Heart left ventricle (tissue), 13 donors: ENCODE data around the gene PRDX4.

Experiments
- POLR2A ChIP-seq, 2 donors: fragments of 450-650 bp; IDR thresholded peaks; one replicate each; pipeline ENCODE4 v1.6.1; 2017; ENCODE audit warnings: antibody characterized with exemption in 2 of 2, mild to moderate bottlenecking in 2 of 2, moderate library complexity in 2 of 2
- TF ChIP-seq, protein P1 (sequence below), 12 donors: fragments of 200-600 bp; sonication (generic) in 4 of 12; IDR thresholded peaks; one replicate each; pipeline versions ENCODE4 v1.5.0 to v1.8.0; 2018 to 2022; ENCODE audit warnings: antibody characterized with exemption in 12 of 12, mild to moderate bottlenecking in 5 of 12
- donor health status: ischemic (EF 13 %, LVEDD 7.1; RV severe dilation, severe dysfunction).
- donor health status: DM: no; HTN: yes; CAD: no.
- donor health status: DM: no; HTN: no; CAD: no.
- donor health status: ischemic (EF 25% LVEDD 6.9; RV normal size, moderate dysfunction).
- donor health status: ischemic (EF 25% LVEDD 5.7; RV mildly dilated, moderate dysfunction).
- donor health status: ischemic (EF 35%, LVEDD 5.7; RV mildly dilated, moderate dysfunction).
- donor health status: nonischemic (EF 11% LVEDD 7.7; RV severe dilation, severe dysfunction).
- donor health status: DM: yes; HTN: yes; CAD: no.
- donor health status: PGD.
- donor health status: ischemic (EF 29% LVEDD 5.4; RV normal size, mild dysfunction).
- donor health status: nonischemic (EF 23%, LVEDD 6.1; RV moderate dilation, normal function).

DNA sequence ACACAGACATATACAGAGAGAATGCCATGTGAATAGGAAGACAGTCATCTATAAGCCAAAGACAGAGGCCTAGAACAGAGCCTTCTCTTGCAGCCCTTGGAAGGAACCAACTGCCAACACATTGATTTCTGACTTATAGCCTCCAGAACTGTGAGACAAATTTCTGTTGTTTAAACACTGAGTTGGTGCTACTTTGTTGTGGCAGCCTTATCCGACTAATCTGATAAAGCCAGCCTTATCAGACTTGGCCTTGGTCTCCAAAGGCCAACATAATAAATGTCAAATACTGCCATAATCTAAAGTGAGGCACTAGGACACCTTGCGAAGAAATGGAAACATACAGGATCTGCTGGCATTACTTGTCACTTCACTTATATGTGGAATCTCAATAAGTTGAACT is 24.3 kb upstream of the PRDX4 start:
- no peak for TF ChIP-seq POLR2A (IDR thresholded peaks at IDR 0.05)
- TF ChIP-seq, protein P1, sequence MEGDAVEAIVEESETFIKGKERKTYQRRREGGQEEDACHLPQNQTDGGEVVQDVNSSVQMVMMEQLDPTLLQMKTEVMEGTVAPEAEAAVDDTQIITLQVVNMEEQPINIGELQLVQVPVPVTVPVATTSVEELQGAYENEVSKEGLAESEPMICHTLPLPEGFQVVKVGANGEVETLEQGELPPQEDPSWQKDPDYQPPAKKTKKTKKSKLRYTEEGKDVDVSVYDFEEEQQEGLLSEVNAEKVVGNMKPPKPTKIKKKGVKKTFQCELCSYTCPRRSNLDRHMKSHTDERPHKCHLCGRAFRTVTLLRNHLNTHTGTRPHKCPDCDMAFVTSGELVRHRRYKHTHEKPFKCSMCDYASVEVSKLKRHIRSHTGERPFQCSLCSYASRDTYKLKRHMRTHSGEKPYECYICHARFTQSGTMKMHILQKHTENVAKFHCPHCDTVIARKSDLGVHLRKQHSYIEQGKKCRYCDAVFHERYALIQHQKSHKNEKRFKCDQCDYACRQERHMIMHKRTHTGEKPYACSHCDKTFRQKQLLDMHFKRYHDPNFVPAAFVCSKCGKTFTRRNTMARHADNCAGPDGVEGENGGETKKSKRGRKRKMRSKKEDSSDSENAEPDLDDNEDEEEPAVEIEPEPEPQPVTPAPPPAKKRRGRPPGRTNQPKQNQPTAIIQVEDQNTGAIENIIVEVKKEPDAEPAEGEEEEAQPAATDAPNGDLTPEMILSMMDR (IDR thresholded peaks at IDR 0.05), result no peak
